Measurements from ENCODE around the gene SECTM1.

GRCh38 chr17:82343560-82343959, 10.0 kb upstream of the SECTM1 start:
- TF ChIP-seq EZH2phosphoT487 (IDR thresholded peaks at IDR 0.05; ENCODE audit: insufficient read depth, low read depth) = no peak
- TF ChIP-seq EZH2 (IDR thresholded peaks at IDR 0.05; ENCODE audit: insufficient read depth, poor library complexity, severe bottlenecking) = no peak

All from GM23248 (cell line).